T-cell (primary cell): ENCODE data around the gene VPS25. TPM values are rescaled to one million over a fixed set of nuclear protein-coding genes. Genes with fewer than 3 reads are reported as not detected.

Experiments
- ATAC-seq, 4 experiments: fragments of 200-7000 bp in 3 of 4; fragments of 150-1000 bp in 1 of 4; cut with Tn5 transposase; replicated peaks in 1 of 4; 1 replicate in 3 of 4; 2 replicates in 1 of 4; pipeline ENCODE4 v1.10.0; 2021; ENCODE audit warnings: moderate library complexity in 3 of 4, mild to moderate bottlenecking in 2 of 4, moderate number of reproducible peaks in 1 of 4
- CTCF ChIA-PET, 2 donors: fragments of 300-600 bp; sonication (Branson Sonifier 250); formaldehyde crosslinking; loops; one replicate each; lab custom pipeline; 2022; ENCODE audit warnings: antibody characterized with exemption in 2 of 2; lab: Charles Lee
- POLR2A ChIA-PET, 2 donors: fragments of 300-600 bp; sonication (Branson Sonifier 250); formaldehyde crosslinking; loops; one replicate each; lab custom pipeline; 2022; ENCODE audit warnings: antibody characterized with exemption in 2 of 2; lab: Charles Lee
- DNase-seq, 35 experiments: peaks; one replicate each; pipeline versions ENCODE4 v3.0.0 to v3.0.0-alpha.2; 2013 to 2023
- H3K27ac ChIP-seq: one replicate; pipeline ENCODE4 v1.5.1; 2013; ENCODE audit warnings: low read length
- H3K27me3 ChIP-seq, 2 experiments: replicated peaks in 1 of 2; 1 replicate in 1 of 2; 2 replicates in 1 of 2; pipeline versions ENCODE4 v1.6.1 to v1.7.0; 2013; ENCODE audit warnings: low read length in 1 of 2, mixed read lengths in 1 of 2; ENCODE audit not compliant: control insufficient read depth in 2 of 2, insufficient read depth in 2 of 2; ENCODE audit errors: extremely low read depth in 1 of 2
- H3K36me3 ChIP-seq, 2 donors: 1 replicate in 1 of 2; 2 replicates in 1 of 2; pipeline versions ENCODE4 v1.6.1 to v1.7.0; 2013; ENCODE audit warnings: low read length in 1 of 2; ENCODE audit not compliant: control insufficient read depth in 2 of 2, insufficient read depth in 1 of 2; ENCODE audit errors: extremely low read depth in 1 of 2
- H3K4me1 ChIP-seq, 2 experiments: 1 replicate in 1 of 2; 2 replicates in 1 of 2; pipeline versions ENCODE4 v1.6.1 to v1.7.0; 2013; ENCODE audit warnings: low read length in 2 of 2, mixed read lengths in 1 of 2; ENCODE audit not compliant: insufficient read depth in 2 of 2, control insufficient read depth in 1 of 2; ENCODE audit errors: extremely low read depth in 1 of 2
- H3K4me3 ChIP-seq, 2 donors: 1 replicate in 1 of 2; 2 replicates in 1 of 2; pipeline versions ENCODE4 v1.5.1 to v1.7.0; 2013; ENCODE audit warnings: mild to moderate bottlenecking in 2 of 2, low read length in 1 of 2, moderate library complexity in 1 of 2; ENCODE audit not compliant: control insufficient read depth in 1 of 2; ENCODE audit errors: extremely low read depth in 1 of 2
- H3K9me3 ChIP-seq: 2 replicates; pipeline ENCODE4 v1.7.0; 2013
- H3K27ac Mint-ChIP-seq, 2 donors: one replicate each; pipeline ENCODE4 v1.8.0; 2020 to 2021; ENCODE audit warnings: mild to moderate bottlenecking in 2 of 2, mixed read lengths in 2 of 2
- H3K27me3 Mint-ChIP-seq, 2 donors: one replicate each; pipeline ENCODE4 v1.8.0; 2021 to 2022; ENCODE audit warnings: mixed read lengths in 2 of 2
- H3K36me3 Mint-ChIP-seq: one replicate; pipeline ENCODE4 v1.8.0; 2021; ENCODE audit warnings: mixed read lengths
- H3K4me1 Mint-ChIP-seq, 3 donors: one replicate each; pipeline ENCODE4 v1.8.0; 2020 to 2022; ENCODE audit warnings: mixed read lengths in 3 of 3, mild to moderate bottlenecking in 1 of 3
- H3K4me3 Mint-ChIP-seq, 3 donors: one replicate each; pipeline ENCODE4 v1.8.0; 2020 to 2022; ENCODE audit warnings: mild to moderate bottlenecking in 3 of 3, mixed read lengths in 3 of 3, moderate library complexity in 3 of 3
- H3K9me3 Mint-ChIP-seq, 3 donors: one replicate each; pipeline ENCODE4 v1.8.0; 2020 to 2022; ENCODE audit warnings: mixed read lengths in 3 of 3
- WGBS: methylation state at CpG from one replicate; pipeline ENCODE4 v1.1.5; 2013; ENCODE audit warnings: missing lambda C conversion rate; ENCODE audit not compliant: insufficient coverage; 5-methylcytosine and 5-hydroxymethylcytosine counted together
- total RNA-seq, 35 experiments: library from RNA in 6 of 35; stranded (reverse) in 6 of 35; fragments of 120-200 nt in 1 of 35; gene quantifications; one replicate each; pipeline versions ENCODE4 v1.2.1 to v1.2.4 and lab custom pipeline; 2013 to 2026

The VPS25 gene
- total RNA-seq, 5 donors from 2014 or later (not counting 1 experiment from before 2014, with no cell fraction given): 34.7 to 42.5 (median 38.7) TPM

- Mint-ChIP-seq H3K4me1 (peaks cover 34 to 38% (median 37%) of the 10 kb centered on the region in 3 donors), H3K4me3 (peak overlapping the region in 1 of 3 donors; percentile 27), H3K36me3 (peaks cover 5% of the 10 kb centered on the region), H3K27ac (no peak overlapping the region), H3K9me3 (no peaks in the 10 kb centered on the region), H3K27me3 (peaks cover 72 to 80% of the 10 kb centered on the region in 2 donors)
- WGBS: 10% methylated on average over 16 of the region's 25 CpGs
- DNase-seq (no peak), ATAC-seq (no peak)
- Histone ChIP-seq H3K9me3 (no peaks in the 10 kb centered on the region), H3K27me3 (peaks cover 19 to 87% of the 10 kb centered on the region in 2 experiments), H3K4me3 (no peak overlapping the region), H3K4me1 (peaks cover 0 to 39% of the 10 kb centered on the region in 2 experiments), H3K27ac (no peak overlapping the region), H3K36me3 (peaks cover 4 to 5% of the 10 kb centered on the region in 2 donors)
- POLR2A ChIA-PET: interaction anchor here in 1 of 2 donors (0.6 kb wide), 1 partner anchor 17 kb away, joined by 4 read pairs; no protein-coding TSS in a partner anchor
- CTCF ChIA-PET: no interaction called here
Observed at GRCh38 chr17:42784409-42784808, 11.2 kb downstream of the VPS25 start.

GRCh38 chr17:42784811-42785592 is 11.8 kb downstream of the VPS25 start:
- no peak overlapping the region for H3K27ac ChIP-seq
- peak overlapping the region in 2 of 3 donors; percentile 31 to 46 for H3K4me3 Mint-ChIP-seq
- peak in 2 of 4 experiments; percentile 33 to 34 for ATAC-seq
- no peaks in the 10 kb centered on the region for H3K36me3 Mint-ChIP-seq
- peaks cover 28 to 37% (median 32%) of the 10 kb centered on the region in 3 donors for H3K4me1 Mint-ChIP-seq
- peaks cover 0 to 36% of the 10 kb centered on the region in 2 experiments for H3K4me1 ChIP-seq
- H3K27me3 ChIP-seq: peaks cover 19 to 82% of the 10 kb centered on the region in 2 experiments
- H3K4me3 ChIP-seq: no peak overlapping the region
- H3K9me3 Mint-ChIP-seq: no peaks in the 10 kb centered on the region
- H3K27ac Mint-ChIP-seq: no peak overlapping the region
- H3K36me3 ChIP-seq: no peaks in the 10 kb centered on the region
- no peak for DNase-seq
- H3K9me3 ChIP-seq: no peaks in the 10 kb centered on the region
- H3K27me3 Mint-ChIP-seq: peaks cover 71 to 75% of the 10 kb centered on the region in 2 donors
- WGBS: 6% methylated on average over 44 of the region's 52 CpGs
- CTCF ChIA-PET: no interaction called here
- POLR2A ChIA-PET: no interaction called here

- H3K9me3 ChIP-seq: no peaks in the 10 kb centered on the region
- Mint-ChIP-seq H3K9me3 (no peaks in the 10 kb centered on the region), H3K27me3 (peaks cover 65 to 69% of the 10 kb centered on the region in 2 donors), H3K4me3 (no peak overlapping the region), H3K27ac (no peak overlapping the region), H3K36me3 (no peaks in the 10 kb centered on the region), H3K4me1 (peaks cover 23 to 31% (median 26%) of the 10 kb centered on the region in 3 donors)
- 89% methylated on average over 11 of the region's 11 CpGs for WGBS
- no peak overlapping the region for H3K4me3 ChIP-seq
- no peak for DNase-seq
- H3K27ac ChIP-seq: no peak overlapping the region
- no peak for ATAC-seq
- H3K27me3 ChIP-seq: peaks cover 12 to 64% of the 10 kb centered on the region in 2 experiments
- ChIA-PET CTCF (no interaction called here), POLR2A (interaction anchor here in 1 of 2 donors (0.5 kb wide), 1 partner anchor 24 kb away, joined by 9 read pairs; no protein-coding TSS in a partner anchor)
- H3K36me3 ChIP-seq: no peaks in the 10 kb centered on the region
- H3K4me1 ChIP-seq: peaks cover 0 to 23% of the 10 kb centered on the region in 2 experiments
Observed at GRCh38 chr17:42787266-42787665, 14.0 kb downstream of the VPS25 start.

- no CpG with 5 or more reads among the region's 2 CpGs for WGBS
- Histone ChIP-seq H3K36me3 (no peaks in the 10 kb centered on the region), H3K9me3 (no peaks in the 10 kb centered on the region), H3K4me3 (no peak overlapping the region), H3K4me1 (peaks cover 0 to 8% of the 10 kb centered on the region in 2 experiments), H3K27ac (no peak overlapping the region), H3K27me3 (peaks cover 0 to 24% of the 10 kb centered on the region in 2 experiments)
- Mint-ChIP-seq H3K36me3 (peaks cover 7% of the 10 kb centered on the region), H3K4me3 (no peak overlapping the region), H3K27ac (no peak overlapping the region), H3K27me3 (peaks cover 22 to 29% of the 10 kb centered on the region in 2 donors), H3K9me3 (no peaks in the 10 kb centered on the region), H3K4me1 (peaks cover 4 to 11% (median 6%) of the 10 kb centered on the region in 3 donors)
- DNase-seq: no peak
- no peak for ATAC-seq
- ChIA-PET POLR2A (interaction anchor here (0.5 to 0.6 kb wide), 3 partner anchors 16 to 252 kb away, joined by 3 to 11 read pairs (median 5); no protein-coding TSS in a partner anchor), CTCF (interaction anchor here in 1 of 2 donors (0.7 kb wide), 1 partner anchor 280 kb away, joined by 4 read pairs; no protein-coding TSS in a partner anchor)
Observed at GRCh38 chr17:42791948-42792347, 18.7 kb downstream of the VPS25 start.

GRCh38 chr17:42792545-42792944 is 19.3 kb downstream of the VPS25 start:
- H3K4me1 ChIP-seq: peaks cover under 1 to 14% of the 10 kb centered on the region in 2 experiments
- H3K4me3 Mint-ChIP-seq: no peak overlapping the region
- no peaks in the 10 kb centered on the region for H3K36me3 ChIP-seq
- DNase-seq: no peak
- peaks cover 16 to 23% of the 10 kb centered on the region in 2 donors for H3K27me3 Mint-ChIP-seq
- H3K4me3 ChIP-seq: no peak overlapping the region
- CTCF ChIA-PET: no interaction called here
- POLR2A ChIA-PET: interaction anchor here in 1 of 2 donors (0.5 kb wide), 1 partner anchor 16 kb away, joined by 11 read pairs; no protein-coding TSS in a partner anchor
- peaks cover 7% of the 10 kb centered on the region for H3K36me3 Mint-ChIP-seq
- WGBS: 92% methylated on average over 3 of the region's 5 CpGs
- no peak overlapping the region for H3K27ac Mint-ChIP-seq
- ATAC-seq: no peak
- H3K9me3 ChIP-seq: no peaks in the 10 kb centered on the region
- no peaks in the 10 kb centered on the region for H3K9me3 Mint-ChIP-seq
- H3K27ac ChIP-seq: no peak overlapping the region
- H3K27me3 ChIP-seq: peaks cover 0 to 18% of the 10 kb centered on the region in 2 experiments
- H3K4me1 Mint-ChIP-seq: peaks cover 9 to 17% (median 9%) of the 10 kb centered on the region in 3 donors

- Histone ChIP-seq H3K4me1 (peaks cover 2 to 29% of the 10 kb centered on the region in 2 experiments), H3K4me3 (no peak overlapping the region), H3K27me3 (peaks cover 0 to 3% of the 10 kb centered on the region in 2 experiments), H3K9me3 (no peaks in the 10 kb centered on the region), H3K27ac (no peak overlapping the region), H3K36me3 (no peaks in the 10 kb centered on the region)
- H3K36me3 Mint-ChIP-seq: peaks cover 7% of the 10 kb centered on the region
- no peak overlapping the region for H3K4me3 Mint-ChIP-seq
- CTCF ChIA-PET: no interaction called here
- POLR2A ChIA-PET: interaction anchor here in 1 of 2 donors (0.6 kb wide), 1 partner anchor 65 kb away, joined by 3 read pairs; no protein-coding TSS in a partner anchor
- WGBS: 53% methylated on average over 3 of the region's 4 CpGs
- no peak for ATAC-seq
- no peaks in the 10 kb centered on the region for H3K9me3 Mint-ChIP-seq
- H3K27ac Mint-ChIP-seq: no peak overlapping the region
- H3K27me3 Mint-ChIP-seq: peaks cover 2 to 3% of the 10 kb centered on the region in 2 donors
- H3K4me1 Mint-ChIP-seq: peaks cover 21 to 31% (median 25%) of the 10 kb centered on the region in 3 donors
- no peak for DNase-seq
Observed at GRCh38 chr17:42795061-42795460, 21.8 kb downstream of the VPS25 start.
